Stimulated activated CD4-positive, alpha-beta T cell treated with anti-CD3 and anti-CD28 coated beads, Interleukin-12 subunit alpha, Interleukin-12 subunit beta, amount 100 ng/mL, for 48 hours (primary cell): Measurements from ENCODE around the gene MNT.

Experiments
- DNase-seq, 3 donors: peaks; one replicate each; pipeline ENCODE4 v3.0.0-alpha.2; 2020; ENCODE audit warnings: low read depth in 2 of 3, low spot score in 1 of 3

MNT gene

DNA sequence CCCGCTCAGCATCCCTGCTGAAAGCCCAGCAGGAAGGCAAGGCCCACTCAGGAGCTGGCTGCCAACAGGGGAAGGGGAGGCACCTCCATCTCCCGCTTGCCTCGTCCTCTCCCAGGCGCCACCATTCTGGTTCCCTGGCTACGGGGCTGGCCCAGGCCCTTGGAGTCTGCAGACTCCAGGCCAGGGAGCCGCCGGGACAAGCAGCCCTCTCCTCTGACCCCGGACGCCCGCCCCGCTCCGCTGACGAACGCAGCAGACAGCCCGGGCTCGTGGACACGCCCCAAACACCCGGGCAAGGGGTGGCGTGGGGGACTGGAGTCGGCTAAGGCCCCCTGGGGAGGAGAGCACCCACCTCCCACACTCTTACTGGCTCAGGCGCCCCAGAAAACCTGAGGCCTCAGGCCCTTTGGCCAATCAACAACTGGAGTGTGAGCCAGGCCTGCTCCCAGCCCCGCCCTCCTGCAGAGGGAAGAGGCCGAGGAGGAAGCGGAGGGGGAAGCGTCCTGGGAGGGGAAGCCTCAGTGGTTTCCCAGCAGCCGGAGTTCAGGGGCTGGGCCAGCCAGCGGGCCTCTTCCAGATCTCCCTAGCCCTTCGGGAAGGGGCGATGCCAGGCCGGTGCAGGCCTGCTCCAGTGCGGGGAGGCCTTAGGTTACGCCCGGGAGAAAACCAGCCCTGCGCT, 4.2 kb downstream of the MNT start:
- peak in 2 of 3 donors; percentile 47 to 53 for DNase-seq

DNA sequence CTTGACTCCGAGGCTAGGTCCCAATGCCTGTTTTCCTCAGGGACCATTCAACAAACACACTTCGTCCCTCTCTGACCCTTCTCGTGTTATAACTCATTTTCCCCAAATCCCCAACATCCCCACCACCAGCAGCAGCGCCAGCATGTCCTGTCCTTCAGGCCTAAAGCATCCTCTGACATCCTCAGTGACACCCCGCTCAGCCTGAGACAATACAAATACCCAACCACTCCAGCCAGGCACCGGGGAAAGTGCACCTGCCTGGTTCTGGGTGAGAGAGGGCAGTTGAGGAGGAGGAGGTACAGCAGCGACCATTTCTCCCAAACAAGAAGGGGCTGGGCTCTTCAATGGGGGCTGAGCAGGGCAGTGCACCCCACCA, 4.7 kb downstream of the MNT start:
- no peak for DNase-seq

DNA sequence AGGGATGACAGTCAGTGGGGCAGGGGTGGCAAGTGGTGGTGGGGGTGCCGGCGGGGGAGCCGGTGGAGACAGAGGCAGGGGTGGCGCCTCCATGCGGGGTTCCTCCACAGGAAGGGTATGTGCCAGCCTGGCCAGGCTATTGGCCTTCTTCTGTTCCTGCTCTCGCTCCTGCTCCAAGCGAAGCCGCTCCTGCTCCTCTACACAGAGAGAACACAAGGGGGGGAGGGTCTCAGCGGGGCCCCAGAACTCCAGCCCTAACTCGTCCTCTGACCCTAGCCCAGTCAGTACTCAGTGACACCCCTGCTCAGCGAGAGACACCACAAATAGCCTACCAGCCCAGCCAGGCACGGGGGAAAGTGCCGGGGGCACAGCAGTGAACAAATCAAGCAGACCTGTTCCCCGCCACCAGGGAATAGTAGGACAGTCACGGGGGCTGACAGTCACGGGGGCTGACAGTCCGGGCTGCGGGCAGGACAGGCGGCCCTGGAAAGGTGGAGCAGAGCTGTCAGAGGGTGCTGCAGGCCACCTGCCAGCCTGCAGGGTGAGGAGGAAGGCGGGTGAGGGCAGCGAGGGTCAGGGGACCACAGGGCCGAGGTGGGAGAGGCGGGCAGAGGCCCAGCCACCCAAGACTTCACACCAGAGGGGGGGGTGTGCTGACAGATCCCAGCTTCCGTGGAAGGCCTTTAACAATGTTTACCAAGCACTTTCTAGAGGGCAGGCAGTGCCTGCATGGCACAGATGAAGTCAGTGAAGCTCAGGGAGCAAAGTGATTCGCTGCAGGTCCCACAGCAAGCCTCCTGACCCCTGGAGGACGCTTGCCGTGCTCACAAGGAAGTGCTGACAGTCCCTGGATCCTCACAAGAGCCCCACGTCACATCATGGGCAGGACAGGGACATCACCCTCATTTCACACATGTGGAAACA, 5.3 kb downstream of the MNT start:
- no peak for DNase-seq

DNA sequence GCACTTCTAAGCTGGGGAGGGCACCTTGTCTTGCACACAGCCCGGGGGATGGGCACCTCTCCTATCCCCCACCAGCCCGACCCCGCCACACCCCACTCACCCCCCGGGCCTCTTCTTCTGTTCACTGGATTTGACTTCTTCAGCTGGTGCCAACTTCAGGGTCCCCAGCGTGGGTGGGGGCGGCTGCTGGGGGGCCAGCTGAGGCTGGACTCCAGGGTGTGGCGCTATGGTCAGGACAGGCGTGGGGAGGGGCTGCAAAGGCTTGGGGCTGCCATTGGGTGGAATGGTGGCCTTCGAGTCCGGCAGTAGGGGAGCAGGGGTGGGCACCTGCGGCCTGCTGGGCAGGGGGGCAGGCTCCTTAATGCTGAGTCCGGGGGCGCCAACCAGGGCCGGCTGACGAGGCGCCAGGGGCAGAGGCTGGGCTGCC, 6.1 kb downstream of the MNT start:
- no peak for DNase-seq

DNA sequence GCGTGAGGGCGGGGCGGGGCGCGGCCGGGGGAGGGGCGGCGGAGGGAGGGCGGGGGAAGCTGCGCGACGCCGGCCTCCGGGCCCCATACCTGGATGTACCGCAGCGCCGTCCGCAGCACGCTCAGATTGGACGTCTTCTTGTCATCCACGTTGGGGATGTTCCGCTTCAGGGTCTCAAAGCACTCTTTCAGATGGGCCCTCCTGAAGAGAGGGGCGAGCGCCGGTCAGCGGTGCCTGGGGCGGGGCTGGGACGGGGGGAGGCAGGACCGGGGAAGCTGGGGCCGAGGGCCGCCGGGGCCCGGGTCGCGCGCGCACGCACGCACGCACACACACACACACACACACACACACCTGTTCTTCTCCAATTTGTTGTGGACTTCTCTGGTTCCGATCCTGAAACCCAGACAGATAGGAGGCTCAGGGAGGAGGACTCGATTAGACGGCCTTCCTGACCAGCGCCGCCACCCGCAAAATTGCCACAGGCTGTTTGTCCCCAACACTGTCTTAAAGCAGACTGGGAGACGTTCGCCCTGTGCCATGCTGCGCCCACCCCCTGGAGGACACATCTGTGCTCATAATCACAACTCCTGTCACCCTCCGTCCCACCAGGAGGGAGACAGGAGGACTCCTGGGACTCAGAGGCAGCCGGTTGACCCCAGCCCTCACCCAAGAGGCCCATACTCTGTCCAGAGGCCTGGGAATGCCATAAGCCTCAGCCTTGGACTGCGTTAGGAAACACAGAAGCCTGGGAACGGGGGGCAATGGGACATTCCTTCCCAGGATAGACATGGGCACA, 6.7 kb downstream of the MNT start:
- peak in 1 of 3 donors; percentile 76 for DNase-seq

DNA sequence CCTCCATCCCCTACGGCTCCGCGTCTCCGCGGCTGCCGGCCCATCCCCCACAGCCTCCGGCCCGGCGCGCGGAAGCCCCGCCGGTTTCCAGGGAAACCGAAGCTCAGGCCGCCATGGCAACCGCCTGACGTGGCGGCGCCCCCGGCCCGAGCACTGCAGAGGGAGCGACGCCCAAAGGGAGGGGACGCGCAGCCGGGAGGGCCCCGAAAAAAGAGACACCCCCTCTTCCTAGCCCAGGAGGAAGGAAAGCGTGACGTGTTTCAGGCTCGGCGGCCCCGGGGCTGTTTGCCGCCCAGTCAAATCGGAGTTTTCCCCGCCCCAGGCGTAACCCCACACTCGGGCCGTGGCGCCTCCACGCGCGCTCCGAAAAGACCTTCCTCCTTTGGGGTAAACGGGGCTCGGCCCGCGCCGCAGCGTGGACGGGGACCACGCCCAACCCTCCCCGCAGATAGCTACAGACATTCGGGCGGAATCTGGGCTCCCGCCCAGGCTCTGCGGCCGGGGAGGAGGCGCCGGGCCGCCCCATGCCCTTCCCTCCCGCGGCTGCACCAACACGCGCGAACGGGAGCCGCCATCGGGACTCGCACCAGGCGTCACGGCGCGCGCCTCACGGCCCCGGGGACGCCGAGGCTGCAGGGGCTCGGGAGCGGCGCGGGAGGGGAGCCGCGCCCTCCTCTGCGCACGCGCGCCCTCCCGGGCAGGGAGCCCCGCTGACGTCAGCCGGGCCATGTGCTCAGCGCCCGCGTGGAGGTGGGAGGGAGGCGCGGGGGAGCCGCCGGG, 7.5 kb downstream of the MNT start:
- peak; percentile 70 to 89 (median 82) for DNase-seq

DNA sequence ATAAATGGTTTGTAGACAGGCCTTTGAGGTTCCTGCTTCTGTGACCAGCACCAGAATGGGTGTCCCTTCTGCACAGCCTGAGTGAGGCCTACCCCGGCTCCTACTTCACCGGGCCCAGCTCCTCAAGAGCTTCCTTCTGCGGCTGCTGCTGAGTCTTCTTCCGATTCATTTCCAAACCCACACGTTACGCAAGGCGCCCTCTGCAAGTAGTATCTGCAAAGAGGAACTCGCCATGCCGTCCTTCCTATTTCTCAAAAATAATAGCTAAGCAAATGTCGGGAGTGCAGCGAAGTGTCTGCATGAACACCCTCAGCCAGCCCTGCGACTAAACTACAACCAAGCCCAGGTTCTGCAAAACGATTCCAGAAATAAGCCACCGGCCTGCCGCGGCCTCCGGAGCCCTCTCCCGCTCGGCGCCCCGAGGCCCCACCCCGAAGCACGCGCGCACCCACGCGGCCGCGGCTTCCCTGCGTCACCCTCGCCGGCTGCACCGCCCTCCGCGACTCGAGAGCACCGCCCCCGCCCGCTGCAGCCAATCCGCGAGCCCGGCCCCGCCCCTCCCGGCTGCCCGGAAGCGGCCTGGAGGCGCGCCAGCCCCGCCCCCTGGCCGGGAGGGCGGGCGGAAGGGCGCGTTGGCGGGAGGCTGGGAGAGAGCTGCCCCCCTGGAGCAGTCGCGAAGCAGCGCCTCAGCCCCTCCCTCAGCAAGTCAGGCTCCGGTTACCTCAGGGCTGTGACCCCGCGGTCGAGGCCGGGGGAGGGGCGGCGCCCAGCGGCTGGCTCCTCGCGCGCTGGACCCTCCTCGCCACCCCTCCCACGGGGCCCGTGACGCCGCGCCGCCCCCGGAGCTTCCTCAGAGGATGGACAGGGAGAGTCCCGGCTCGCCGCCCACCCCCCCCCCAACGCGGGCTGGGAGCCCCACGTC, 8.3 kb downstream of the MNT start:
- peak; percentile 95 to 98 (median 96) for DNase-seq

DNA sequence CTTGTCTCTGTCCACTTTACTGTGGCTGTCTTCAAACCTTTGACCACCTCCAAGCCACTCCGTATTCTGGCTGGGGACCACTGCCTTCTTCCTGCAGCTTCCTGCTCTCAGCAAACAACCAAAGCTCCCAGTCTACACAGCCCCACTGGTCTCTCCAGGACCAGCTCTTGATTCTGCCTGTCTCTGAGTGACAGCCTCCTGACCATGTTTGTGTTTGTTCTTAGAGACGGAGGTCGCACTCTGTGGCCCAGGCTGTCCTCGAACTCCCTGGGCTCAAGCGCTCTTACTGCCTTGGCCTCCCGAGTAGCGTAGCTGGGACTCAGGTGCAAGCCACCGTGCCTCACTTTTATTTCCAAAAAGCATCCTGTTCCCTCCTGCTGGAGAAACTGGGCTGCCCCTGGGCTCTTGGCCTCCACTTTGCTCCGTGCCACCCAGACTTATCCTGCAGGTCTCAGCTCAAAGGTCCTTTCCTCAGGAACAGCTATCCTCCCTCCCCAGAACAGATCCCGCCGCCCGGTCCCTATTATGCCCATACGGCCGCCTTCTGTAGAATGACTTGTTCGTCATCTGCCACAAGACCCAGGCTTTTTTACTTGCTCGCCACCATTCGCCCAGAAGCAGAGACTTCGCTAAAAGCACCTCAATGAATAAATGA, 9.1 kb downstream of the MNT start:
- DNase-seq, result no peak

DNA sequence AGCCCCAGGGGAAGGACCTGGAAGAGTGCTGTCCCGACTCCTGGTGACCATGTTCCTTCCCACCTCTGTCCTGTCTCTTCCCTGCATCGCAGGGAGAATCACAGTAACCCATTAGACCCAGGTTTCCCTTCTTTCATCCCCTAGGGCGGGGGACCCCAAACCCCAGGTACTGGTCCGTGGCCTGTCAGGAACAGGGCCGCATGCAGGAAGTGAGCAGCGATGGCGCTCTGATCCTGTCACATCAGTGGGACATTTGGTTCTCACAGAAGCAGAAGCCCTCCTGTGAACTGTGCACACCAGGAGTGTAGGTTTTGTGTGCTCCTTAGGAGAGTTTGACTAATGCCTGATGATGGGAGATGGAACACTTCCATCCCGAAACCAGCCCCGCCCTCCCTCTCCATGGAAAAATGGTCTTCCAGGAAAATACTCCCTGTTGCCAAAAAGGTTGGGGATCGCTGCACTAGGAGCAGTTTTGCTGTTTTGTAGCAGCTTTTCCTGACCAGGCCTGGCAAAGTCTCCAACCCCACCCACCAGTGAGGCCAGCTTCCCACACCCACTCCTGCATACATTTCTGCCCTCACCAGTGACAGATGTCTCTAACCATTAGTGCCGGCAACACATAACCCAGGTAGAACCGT, 10.5 kb downstream of the MNT start:
- no peak for DNase-seq

DNA sequence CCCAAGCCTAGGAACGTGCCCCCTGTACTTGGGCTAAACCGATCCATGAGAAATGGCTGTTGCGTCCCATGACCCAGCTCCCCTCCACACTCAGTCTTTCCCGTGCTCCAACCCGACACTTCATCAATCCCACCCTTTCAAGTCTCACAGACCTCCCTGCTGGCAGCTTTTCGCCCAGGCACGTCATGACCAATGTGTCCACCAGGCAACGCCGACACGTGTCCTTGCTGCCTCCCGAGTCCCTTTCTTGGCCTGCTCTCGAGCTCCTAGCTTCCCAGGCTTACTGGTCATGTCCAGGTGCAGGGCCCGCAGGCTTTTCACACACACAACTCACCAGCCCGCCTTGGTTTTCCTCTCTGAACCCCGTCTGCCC, 12.2 kb downstream of the MNT start:
- no peak for DNase-seq

DNA sequence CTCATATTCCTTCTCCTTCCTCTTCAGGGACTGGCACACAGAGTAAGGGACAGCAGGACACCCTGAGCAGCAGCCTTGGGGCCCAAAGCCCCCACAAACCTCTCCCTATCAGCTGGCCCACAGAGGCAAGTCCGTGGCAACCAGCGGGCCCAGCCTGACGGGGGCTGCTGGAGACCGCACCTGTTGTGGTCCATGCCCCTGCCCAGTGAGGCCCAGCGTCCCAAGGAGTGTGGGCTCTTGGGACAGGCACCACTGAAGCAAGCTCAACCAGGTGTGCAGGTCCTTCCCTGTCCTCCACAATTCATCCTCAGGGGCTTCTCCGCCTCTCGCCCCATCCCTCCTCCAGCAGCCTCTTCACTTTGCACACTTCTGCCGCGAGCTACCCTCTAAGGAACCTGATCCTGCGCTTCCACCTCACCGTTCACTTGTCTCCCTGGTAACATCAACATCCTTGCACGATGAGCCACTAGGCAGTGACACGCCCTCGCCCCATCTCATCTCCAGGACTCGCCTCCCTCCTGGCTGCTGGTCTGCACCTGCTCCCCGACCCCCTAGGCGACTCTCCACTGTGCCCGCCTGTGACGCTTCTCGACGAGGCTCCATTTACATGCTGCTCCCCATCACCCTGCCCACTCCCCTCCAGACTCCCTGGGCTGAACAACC, 12.7 kb downstream of the MNT start:
- DNase-seq, result no peak

DNA sequence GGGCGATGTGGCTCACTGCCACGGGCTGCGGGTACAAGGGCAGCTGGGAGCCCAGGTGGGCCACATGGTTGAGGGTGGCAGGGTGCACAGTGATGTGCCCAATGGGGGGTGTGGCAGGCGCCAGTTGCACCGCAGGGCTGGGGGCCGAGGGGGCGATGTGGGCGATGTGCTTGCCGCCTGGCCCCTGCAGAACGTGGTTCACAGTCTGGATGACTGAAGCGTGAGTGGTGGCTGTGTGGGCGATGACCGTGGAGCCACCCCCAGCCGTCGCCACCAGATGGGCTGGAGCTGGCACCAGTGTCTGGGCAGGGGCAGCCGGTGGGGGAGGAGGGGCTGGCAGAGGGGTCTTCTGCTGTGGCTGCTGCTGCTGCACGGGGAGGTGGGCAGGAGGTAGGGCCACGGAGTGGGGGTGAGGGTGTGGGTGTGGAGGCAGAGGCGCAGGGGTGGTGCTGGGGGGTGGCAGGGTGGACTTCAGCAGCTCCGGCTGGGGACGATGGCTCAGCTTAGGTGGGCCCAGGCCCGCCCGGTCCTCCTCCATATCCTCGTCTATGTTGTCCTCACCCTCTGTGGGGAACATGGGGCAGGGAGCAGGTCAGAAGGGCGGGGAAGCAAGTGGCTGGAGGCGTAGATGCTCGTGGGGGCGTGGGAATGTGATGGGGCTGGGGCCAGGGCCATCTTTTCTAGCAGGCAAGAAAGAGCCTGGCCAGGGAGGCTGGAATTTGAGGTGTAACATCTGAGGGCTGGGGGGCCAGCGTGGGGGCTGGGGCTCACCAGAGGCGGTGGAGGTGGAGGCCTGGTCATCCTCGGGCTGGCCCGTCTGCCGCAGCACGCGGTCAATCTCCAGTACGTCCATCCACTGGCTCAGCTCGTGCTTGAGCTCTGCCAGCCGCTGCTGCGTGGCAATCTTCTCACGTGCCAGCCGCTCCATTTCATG, 13.5 kb downstream of the MNT start:
- DNase-seq, result no peak

DNA sequence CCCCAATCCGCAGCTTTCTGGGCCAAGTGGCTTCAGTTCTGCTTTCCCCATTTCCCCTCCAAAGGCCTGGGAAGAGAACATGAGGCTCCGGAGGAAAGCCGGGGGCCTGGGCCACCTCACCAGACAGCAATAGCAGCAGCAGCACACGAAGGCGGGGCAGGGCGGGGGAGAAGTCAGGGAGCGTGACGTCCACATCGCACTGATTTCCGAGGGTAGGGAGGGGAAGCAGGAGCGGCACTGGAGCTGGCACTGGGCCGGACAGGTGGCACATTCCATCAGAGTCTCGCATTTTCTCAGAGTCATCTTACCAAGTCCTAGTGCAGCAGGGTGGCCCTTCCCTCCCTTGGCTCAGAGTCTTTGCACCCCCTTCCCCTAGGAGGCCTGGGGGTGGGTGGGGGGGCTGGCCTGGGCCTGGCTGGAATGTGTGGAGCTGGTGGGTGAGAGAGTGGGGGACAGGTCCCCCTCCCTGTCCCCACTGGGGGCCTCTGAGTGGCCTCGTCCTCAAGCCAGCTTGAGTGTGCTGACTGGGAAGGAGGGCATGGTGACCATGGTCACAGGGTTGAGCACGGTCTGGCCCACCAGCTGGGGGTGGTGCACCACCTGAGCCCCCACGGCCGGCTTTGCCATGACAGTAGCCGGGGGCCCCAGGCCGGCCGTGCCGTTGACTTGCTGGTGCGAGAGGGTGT, 14.3 kb downstream of the MNT start:
- no peak for DNase-seq

DNA sequence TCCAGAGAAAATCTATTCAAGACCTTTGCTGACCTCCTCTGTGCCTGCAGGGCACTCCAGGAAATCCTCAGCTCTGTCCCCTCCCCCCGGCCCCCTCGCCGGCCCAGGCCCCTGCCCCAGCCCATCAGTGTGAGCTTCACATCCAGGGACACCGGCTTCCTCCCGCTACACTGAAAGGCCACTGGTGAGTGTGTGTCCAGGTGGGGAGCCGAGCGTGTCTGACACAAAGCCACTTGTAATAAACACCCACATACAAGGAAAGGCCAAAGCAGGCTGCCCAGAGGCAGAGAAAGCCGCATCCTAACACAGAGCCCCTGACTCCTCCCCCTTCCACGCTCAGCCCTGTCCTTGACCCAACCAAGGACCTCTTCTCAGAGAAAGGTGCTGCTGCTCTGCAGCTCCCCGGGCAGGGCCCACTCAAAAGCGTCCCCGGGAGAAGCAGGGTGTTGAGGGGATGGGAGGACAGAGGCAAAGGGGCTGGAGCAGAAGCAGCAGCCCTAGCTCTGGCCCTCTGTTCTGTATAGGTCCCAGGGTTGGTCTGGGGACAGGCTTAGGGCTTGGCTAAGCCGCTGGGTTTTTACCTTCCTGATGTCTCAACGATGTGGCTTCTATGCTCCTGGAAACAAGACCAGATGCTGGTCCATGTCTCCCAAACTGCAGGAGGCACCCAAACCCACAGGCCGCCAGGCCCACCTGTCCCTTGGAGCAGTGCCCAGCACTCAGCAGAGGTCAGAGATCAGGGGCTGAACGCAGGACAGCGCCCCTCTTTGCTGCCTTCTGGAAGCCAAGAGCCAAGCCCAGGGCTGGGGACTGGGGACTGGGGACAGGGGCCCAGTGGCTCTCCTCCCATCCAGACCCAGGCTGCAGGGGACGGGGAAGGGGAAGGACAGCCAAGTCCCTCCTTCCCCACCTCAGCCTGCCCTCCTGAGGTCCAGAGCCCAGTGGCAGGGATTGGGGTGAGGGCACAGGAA, 15.3 kb downstream of the MNT start:
- no peak for DNase-seq

DNA sequence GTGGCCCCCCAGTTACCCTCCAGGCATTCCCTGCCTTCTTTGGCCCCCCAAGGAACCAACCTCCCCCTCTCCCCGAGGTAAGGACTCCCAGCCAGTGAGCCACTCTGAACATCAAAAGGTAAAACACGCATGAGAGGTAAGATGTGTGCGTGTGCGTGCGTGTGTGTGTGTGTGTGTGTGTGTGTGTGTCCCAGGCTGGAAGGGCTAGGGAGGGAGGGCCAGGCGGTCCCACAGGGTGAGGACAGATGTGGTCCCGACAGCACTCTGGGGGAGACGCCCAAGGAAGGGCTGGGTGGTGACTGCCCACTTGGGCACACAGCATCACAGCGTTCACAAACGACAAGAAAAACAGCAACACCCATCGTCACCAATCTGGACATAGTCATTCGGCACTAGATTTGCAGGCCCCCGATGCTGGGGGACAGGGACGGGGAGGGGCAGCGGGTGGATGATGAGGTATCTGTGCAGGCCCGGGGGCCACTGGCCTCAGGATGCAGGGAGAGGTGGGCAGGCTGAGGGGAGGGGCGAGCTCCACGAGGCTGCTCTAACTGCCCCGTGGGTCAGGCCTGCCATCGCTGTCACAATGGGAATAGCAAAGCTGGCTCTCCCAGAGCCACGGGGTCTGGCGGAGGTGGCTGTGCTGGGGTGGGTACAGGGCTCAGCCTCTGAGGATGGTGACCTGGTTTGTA, 16.3 kb downstream of the MNT start:
- DNase-seq, result no peak
